MM.1S (cell line): ENCODE measurements around the gene ACTN1.

Source experiments
- DNase-seq: peaks from one replicate; pipeline ENCODE4 v3.0.0-alpha.2; 2015
- H2AFZ ChIP-seq: fragments of 300-600 bp; sonication (generic); 2 replicates; pipeline ENCODE4 v1.6.0; 2016; ENCODE audit warnings: antibody characterized with exemption, low read length
- H3F3A ChIP-seq: fragments of 300-600 bp; sonication (generic); 2 replicates; pipeline ENCODE4 v1.6.1; 2016; ENCODE audit warnings: mild to moderate bottlenecking, antibody characterized with exemption, low read length, moderate library complexity, mixed read lengths; ENCODE audit not compliant: insufficient read depth
- H3K27ac ChIP-seq: fragments of 300-600 bp; sonication (generic); 2 replicates; pipeline ENCODE4 v1.5.1; 2016; ENCODE audit warnings: mild to moderate bottlenecking, low read length
- H3K27me3 ChIP-seq: fragments of 300-600 bp; sonication (generic); replicated peaks from 2 replicates; pipeline ENCODE4 v1.6.0; 2016; ENCODE audit warnings: low read length; ENCODE audit not compliant: insufficient read depth
- H3K36me3 ChIP-seq: fragments of 300-600 bp; sonication (generic); replicated peaks from 2 replicates; pipeline ENCODE4 v1.6.1; 2016; ENCODE audit warnings: mild to moderate bottlenecking, low read length, mixed read lengths; ENCODE audit not compliant: insufficient read depth
- H3K4me1 ChIP-seq: fragments of 300-600 bp; sonication (generic); 2 replicates; pipeline ENCODE4 v1.6.1; 2016; ENCODE audit warnings: low read length, mixed read lengths
- H3K4me2 ChIP-seq: fragments of 300-600 bp; sonication (generic); 2 replicates; pipeline ENCODE4 v1.6.0; 2016; ENCODE audit warnings: low read depth, low read length
- H3K4me3 ChIP-seq: fragments of 300-600 bp; sonication (generic); 2 replicates; pipeline ENCODE4 v1.5.1; 2016; ENCODE audit warnings: low read length, mixed read lengths
- H3K79me2 ChIP-seq: fragments of 300-600 bp; sonication (generic); 2 replicates; pipeline ENCODE4 v1.6.1; 2016; ENCODE audit warnings: mixed run types, low read length, mixed read lengths
- H3K9ac ChIP-seq: fragments of 300-600 bp; sonication (generic); 2 replicates; pipeline ENCODE4 v1.6.1; 2016; ENCODE audit warnings: low read length, mixed read lengths
- H3K9me2 ChIP-seq: fragments of 300-600 bp; sonication (generic); replicated peaks from 2 replicates; pipeline ENCODE4 v1.6.1; 2016; ENCODE audit warnings: mild to moderate bottlenecking, low read length, mixed read lengths; ENCODE audit not compliant: insufficient read depth
- H3K9me3 ChIP-seq: fragments of 300-600 bp; sonication (generic); replicated peaks from 2 replicates; pipeline ENCODE4 v1.6.1; 2016; ENCODE audit warnings: mild to moderate bottlenecking, low read length, mixed read lengths; ENCODE audit not compliant: insufficient read depth
- H4K20me1 ChIP-seq: fragments of 300-600 bp; sonication (generic); 2 replicates; pipeline ENCODE4 v1.6.1; 2016; ENCODE audit warnings: mild to moderate bottlenecking, low read length, moderate library complexity, mixed read lengths; ENCODE audit not compliant: insufficient read depth
- EZH2 ChIP-seq: fragments of 300-600 bp; sonication (generic); optimal IDR thresholded peaks from 2 replicates; pipeline ENCODE3; 2017; ENCODE audit warnings: low read depth, mild to moderate bottlenecking, antibody characterized with exemption, low read length, mixed read lengths
- EZH2phosphoT487 ChIP-seq: fragments of 300-600 bp; sonication (generic); IDR thresholded peaks from 2 replicates; pipeline ENCODE4 v1.6.1; 2018; ENCODE audit warnings: antibody characterized with exemption, low read length
- TF ChIP-seq, protein P1 (sequence below): fragments of 300-600 bp; sonication (generic); IDR thresholded peaks from 2 replicates; pipeline ENCODE4 v1.5.1; 2016; ENCODE audit warnings: antibody characterized with exemption, low read length, mixed read lengths

The ACTN1 gene

DNA sequence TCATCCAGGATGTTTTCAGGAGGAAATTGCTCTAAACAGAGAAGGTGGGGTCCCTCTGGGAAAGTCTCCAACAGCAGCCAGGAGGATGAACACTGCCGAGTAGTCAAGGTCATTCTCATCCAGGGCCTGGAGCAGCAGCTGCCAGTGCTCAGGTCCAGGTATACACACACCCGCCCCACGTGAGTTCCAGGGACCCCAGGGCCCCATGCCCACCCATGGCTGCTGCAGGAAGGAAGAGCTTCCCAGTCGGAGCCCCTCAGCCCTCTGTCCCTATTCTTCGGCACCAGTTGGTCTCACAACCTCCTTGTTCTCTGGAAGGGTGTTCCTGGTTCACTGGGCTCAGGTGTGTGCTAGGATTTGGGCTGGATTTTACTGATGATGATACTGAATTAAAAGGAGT, 72.7 kb downstream of the ACTN1 start:
- no peaks in the 10 kb centered on the region for H3F3A ChIP-seq
- no peaks in the 10 kb centered on the region for H3K9me3 ChIP-seq
- no peak for DNase-seq
- no peak overlapping the region for H3K4me3 ChIP-seq
- no peak overlapping the region for H3K4me2 ChIP-seq
- H3K4me1 ChIP-seq = no peaks in the 10 kb centered on the region
- H3K9me2 ChIP-seq = no peaks in the 10 kb centered on the region
- no peaks in the 10 kb centered on the region for H3K27me3 ChIP-seq
- no peaks in the 10 kb centered on the region for H3K36me3 ChIP-seq
- no peaks in the 10 kb centered on the region for H4K20me1 ChIP-seq
- H3K27ac ChIP-seq = no peak overlapping the region
- no peak overlapping the region for H3K9ac ChIP-seq
- H2AFZ ChIP-seq = no peak overlapping the region
- no peaks in the 10 kb centered on the region for H3K79me2 ChIP-seq
- no peak for TF ChIP-seq EZH2phosphoT487
- no peak for TF ChIP-seq EZH2
- TF ChIP-seq, protein P1, sequence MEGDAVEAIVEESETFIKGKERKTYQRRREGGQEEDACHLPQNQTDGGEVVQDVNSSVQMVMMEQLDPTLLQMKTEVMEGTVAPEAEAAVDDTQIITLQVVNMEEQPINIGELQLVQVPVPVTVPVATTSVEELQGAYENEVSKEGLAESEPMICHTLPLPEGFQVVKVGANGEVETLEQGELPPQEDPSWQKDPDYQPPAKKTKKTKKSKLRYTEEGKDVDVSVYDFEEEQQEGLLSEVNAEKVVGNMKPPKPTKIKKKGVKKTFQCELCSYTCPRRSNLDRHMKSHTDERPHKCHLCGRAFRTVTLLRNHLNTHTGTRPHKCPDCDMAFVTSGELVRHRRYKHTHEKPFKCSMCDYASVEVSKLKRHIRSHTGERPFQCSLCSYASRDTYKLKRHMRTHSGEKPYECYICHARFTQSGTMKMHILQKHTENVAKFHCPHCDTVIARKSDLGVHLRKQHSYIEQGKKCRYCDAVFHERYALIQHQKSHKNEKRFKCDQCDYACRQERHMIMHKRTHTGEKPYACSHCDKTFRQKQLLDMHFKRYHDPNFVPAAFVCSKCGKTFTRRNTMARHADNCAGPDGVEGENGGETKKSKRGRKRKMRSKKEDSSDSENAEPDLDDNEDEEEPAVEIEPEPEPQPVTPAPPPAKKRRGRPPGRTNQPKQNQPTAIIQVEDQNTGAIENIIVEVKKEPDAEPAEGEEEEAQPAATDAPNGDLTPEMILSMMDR = no peak

DNA sequence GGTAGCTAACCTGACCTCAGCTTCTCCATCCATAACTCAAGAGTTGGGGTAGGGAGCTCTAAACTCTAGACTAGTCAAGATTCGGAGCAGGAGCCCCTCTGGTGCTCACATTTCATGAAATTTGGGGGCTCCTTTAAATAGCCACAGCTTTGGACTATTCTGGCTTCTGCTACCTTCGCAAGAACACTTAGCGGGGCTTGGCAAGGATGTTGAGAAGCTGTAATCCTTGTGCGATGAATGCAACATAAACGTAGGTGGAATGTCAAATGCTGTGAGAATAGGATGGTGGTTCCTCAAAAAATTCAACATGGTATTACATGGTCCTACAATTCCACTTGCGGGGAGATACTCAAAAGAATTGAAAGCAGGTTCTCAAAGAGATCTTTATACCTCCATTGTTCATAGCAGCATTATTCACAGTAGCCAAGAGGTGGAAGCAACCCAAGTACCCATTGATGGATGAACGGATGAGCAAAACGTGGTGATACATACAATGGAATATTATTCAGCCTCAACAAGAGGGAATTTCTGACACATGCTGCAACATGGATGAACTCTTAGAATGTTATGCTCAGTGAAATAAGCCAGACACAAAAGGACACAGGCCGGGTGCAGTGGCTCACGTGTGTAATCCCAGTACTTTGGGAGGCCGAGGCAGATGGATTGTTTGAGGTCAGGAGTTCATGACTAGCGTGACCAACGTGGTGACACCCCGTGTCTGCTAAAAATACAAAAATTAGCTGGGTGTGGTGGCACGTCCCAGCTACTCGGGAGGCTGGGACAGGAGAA, 73.8 kb downstream of the ACTN1 start:
- no peaks in the 10 kb centered on the region for H3F3A ChIP-seq
- no peak overlapping the region for H3K4me3 ChIP-seq
- H3K9me3 ChIP-seq = no peaks in the 10 kb centered on the region
- H3K79me2 ChIP-seq = no peaks in the 10 kb centered on the region
- no peaks in the 10 kb centered on the region for H3K9me2 ChIP-seq
- no peak overlapping the region for H3K4me2 ChIP-seq
- no peak for DNase-seq
- H4K20me1 ChIP-seq = no peaks in the 10 kb centered on the region
- no peak overlapping the region for H3K9ac ChIP-seq
- no peaks in the 10 kb centered on the region for H3K36me3 ChIP-seq
- H3K27me3 ChIP-seq = no peaks in the 10 kb centered on the region
- H3K27ac ChIP-seq = no peak overlapping the region
- H3K4me1 ChIP-seq = no peaks in the 10 kb centered on the region
- no peak for TF ChIP-seq EZH2phosphoT487
- TF ChIP-seq EZH2 = no peak
- TF ChIP-seq, protein P1 = no peak
- H2AFZ ChIP-seq = no peak overlapping the region

DNA sequence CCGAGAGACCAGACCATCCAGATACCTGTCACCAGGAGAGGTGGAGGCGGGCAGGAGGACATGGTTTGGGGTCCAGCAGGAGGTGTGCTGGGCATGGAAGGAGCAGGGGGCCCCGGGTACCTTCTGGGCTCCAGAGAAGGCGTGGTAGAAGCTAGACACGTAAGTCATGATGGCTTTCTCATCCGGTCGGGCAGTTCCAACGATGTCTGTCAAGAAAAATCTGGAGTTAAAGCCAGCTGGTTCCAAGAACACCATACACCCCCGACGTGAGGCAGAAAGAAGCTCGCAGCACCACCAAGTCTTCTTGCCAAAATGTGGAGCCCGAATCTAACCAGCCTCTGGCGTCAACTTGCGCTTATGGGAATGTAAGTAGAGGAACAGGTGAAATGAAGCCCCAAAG, 76.7 kb downstream of the ACTN1 start:
- Histone ChIP-seq H3K79me2 (no peaks in the 10 kb centered on the region), H3K27ac (no peak overlapping the region), H3K9ac (no peak overlapping the region)

More for the DNA sequence above, 76.7 kb downstream of the ACTN1 start:
- H3K27me3 ChIP-seq = no peaks in the 10 kb centered on the region
- H3K9me2 ChIP-seq = no peaks in the 10 kb centered on the region
- H3F3A ChIP-seq = 0 out of 2 replicates have a peak, but pooled peaks cover 4% of the 10 kb centered on the region
- TF ChIP-seq, protein P1 = no peak
- TF ChIP-seq EZH2 (no peak), EZH2phosphoT487 (no peak)
- H3K4me2 ChIP-seq = no peak overlapping the region
- H3K4me3 ChIP-seq = no peak overlapping the region
- no peak for DNase-seq
- no peaks in the 10 kb centered on the region for H4K20me1 ChIP-seq
- no peaks in the 10 kb centered on the region for H3K36me3 ChIP-seq
- peaks cover 6% of the 10 kb centered on the region; the same call in 1 of the 2 replicates for H3K4me1 ChIP-seq
- no peak overlapping the region for H2AFZ ChIP-seq
- no peaks in the 10 kb centered on the region for H3K9me3 ChIP-seq
